C4-2B (cell line): ENCODE measurements around the gene FCHSD2.

ENCODE experiments used
- ZFX ChIP-seq: fragments of 450-650 bp; IDR thresholded peaks from 2 replicates; pipeline ENCODE4 v1.6.1; 2017
- TF ChIP-seq, protein P1 (sequence below): fragments of 450-650 bp; conservative IDR thresholded peaks from 2 replicates; pipeline ENCODE4 v1.5.1; 2017; ENCODE audit warnings: mild to moderate bottlenecking

DNA sequence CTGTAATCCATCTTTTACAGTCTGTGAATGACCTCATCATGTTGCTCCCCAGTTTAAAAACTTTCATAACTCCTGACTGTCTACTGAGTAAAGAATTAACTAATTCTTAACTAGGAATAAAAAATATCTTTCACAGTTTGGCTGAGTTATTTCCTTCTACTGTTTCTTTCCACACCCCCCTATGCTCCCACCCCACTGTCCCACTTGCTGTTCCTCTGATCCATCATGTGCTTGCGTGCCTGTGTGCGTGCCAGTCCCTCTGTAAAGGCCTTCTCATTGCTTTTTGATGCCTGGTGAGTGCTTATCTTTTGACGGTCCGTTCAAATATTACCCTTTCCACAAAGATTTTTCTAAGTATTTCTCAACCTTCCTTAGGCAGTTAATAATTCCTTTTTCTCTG is 272.3 kb downstream of the FCHSD2 start:
- TF ChIP-seq, protein P1, sequence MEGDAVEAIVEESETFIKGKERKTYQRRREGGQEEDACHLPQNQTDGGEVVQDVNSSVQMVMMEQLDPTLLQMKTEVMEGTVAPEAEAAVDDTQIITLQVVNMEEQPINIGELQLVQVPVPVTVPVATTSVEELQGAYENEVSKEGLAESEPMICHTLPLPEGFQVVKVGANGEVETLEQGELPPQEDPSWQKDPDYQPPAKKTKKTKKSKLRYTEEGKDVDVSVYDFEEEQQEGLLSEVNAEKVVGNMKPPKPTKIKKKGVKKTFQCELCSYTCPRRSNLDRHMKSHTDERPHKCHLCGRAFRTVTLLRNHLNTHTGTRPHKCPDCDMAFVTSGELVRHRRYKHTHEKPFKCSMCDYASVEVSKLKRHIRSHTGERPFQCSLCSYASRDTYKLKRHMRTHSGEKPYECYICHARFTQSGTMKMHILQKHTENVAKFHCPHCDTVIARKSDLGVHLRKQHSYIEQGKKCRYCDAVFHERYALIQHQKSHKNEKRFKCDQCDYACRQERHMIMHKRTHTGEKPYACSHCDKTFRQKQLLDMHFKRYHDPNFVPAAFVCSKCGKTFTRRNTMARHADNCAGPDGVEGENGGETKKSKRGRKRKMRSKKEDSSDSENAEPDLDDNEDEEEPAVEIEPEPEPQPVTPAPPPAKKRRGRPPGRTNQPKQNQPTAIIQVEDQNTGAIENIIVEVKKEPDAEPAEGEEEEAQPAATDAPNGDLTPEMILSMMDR, result no peak
- no peak for TF ChIP-seq ZFX
